Measurements from ENCODE around the gene ARHGAP22. TPM values are rescaled to one million over a fixed set of nuclear protein-coding genes. Genes with fewer than 3 reads are reported as not detected.
"Not testable (repeated sequence)": the region's sequence is repeated elsewhere in the genome, so short reads cannot be mapped to it uniquely, and the experiment has no call there.

ARHGAP22 gene
- not detected for polyA plus RNA-seq (2012; ENCODE audit: insufficient read depth, insufficient read length)

GRCh38 chr10:48604991-48605508 is at the start of gene ARHGAP22:
Gene ARHGAP22, minus strand, starts transcription at chr10:48605073. Its CDS starts 277 bp downstream, at chr10:48604796.
- no peak within 1 kb of the TSS for H3K4me3 ChIP-seq (ENCODE audit: low read length)
- DNase-seq (ENCODE audit: low read depth, low spot score): no peak

GRCh38 chr10:48653944-48654698 is 49.2 kb upstream of the ARHGAP22 start:
- no peak for DNase-seq (ENCODE audit: low read depth, low spot score)
- no peak overlapping the region for H3K4me3 ChIP-seq (ENCODE audit: low read length)

- H3K4me3 ChIP-seq (ENCODE audit: low read length): no peak overlapping the region
- DNase-seq (ENCODE audit: low read depth, low spot score): no peak
These were observed 48.5 kb upstream of the ARHGAP22 start for GRCh38 chr10:48653347-48653746.

GRCh38 chr10:48652344-48652743 is 47.5 kb upstream of the ARHGAP22 start:
- no peak overlapping the region for H3K4me3 ChIP-seq (ENCODE audit: low read length)
- no peak for DNase-seq (ENCODE audit: low read depth, low spot score)

- no peak overlapping the region for H3K4me3 ChIP-seq (ENCODE audit: low read length)
- no peak for DNase-seq (ENCODE audit: low read depth, low spot score)
These were observed 47.0 kb upstream of the ARHGAP22 start for GRCh38 chr10:48651839-48652238.

- no peak for DNase-seq (ENCODE audit: low read depth, low spot score)
- H3K4me3 ChIP-seq (ENCODE audit: low read length): no peak overlapping the region
These were observed 46.4 kb upstream of the ARHGAP22 start for GRCh38 chr10:48651293-48651692.

GRCh38 chr10:48649349-48649944 is 44.6 kb upstream of the ARHGAP22 start:
- no peak overlapping the region for H3K4me3 ChIP-seq (ENCODE audit: low read length)
- DNase-seq (ENCODE audit: low read depth, low spot score): no peak

- no peak overlapping the region for H3K4me3 ChIP-seq (ENCODE audit: low read length)
These were observed 43.5 kb upstream of the ARHGAP22 start for GRCh38 chr10:48648172-48648942.

GRCh38 chr10:48647073-48647472 is 42.2 kb upstream of the ARHGAP22 start:
- DNase-seq (ENCODE audit: low read depth, low spot score); H3K4me3 ChIP-seq (ENCODE audit: low read length): not testable (repeated sequence)

More at GRCh38 chr10:48648172-48648942, 43.5 kb upstream of the ARHGAP22 start:
- DNase-seq (ENCODE audit: low read depth, low spot score): no peak

- DNase-seq (ENCODE audit: low read depth, low spot score): no peak
- H3K4me3 ChIP-seq (ENCODE audit: low read length): no peak overlapping the region
These were observed 40.7 kb upstream of the ARHGAP22 start for GRCh38 chr10:48645600-48645999.

GRCh38 chr10:48641099-48641690 is 36.3 kb upstream of the ARHGAP22 start:
- not testable (repeated sequence) for DNase-seq (ENCODE audit: low read depth, low spot score); H3K4me3 ChIP-seq (ENCODE audit: low read length)

- H3K4me3 ChIP-seq (ENCODE audit: low read length): no peak overlapping the region
- DNase-seq (ENCODE audit: low read depth, low spot score): no peak
These were observed 35.5 kb upstream of the ARHGAP22 start for GRCh38 chr10:48640326-48640725.

- H3K4me3 ChIP-seq (ENCODE audit: low read length): no peak overlapping the region
- DNase-seq (ENCODE audit: low read depth, low spot score): no peak
These were observed 34.8 kb upstream of the ARHGAP22 start for GRCh38 chr10:48639632-48640031.

GRCh38 chr10:48638739-48639527 is 34.1 kb upstream of the ARHGAP22 start:
- DNase-seq (ENCODE audit: low read depth, low spot score): no peak
- no peak overlapping the region for H3K4me3 ChIP-seq (ENCODE audit: low read length)

- DNase-seq (ENCODE audit: low read depth, low spot score): no peak
- H3K4me3 ChIP-seq (ENCODE audit: low read length): no peak overlapping the region
These were observed 33.3 kb upstream of the ARHGAP22 start for GRCh38 chr10:48638158-48638557.

GRCh38 chr10:48636901-48637300 is 32.0 kb upstream of the ARHGAP22 start:
- DNase-seq (ENCODE audit: low read depth, low spot score): no peak
- H3K4me3 ChIP-seq (ENCODE audit: low read length): no peak overlapping the region

GRCh38 chr10:48636231-48636630 is 31.4 kb upstream of the ARHGAP22 start:
- DNase-seq (ENCODE audit: low read depth, low spot score): no peak
- H3K4me3 ChIP-seq (ENCODE audit: low read length): no peak overlapping the region

GRCh38 chr10:48634984-48635557 is 30.2 kb upstream of the ARHGAP22 start:
- H3K4me3 ChIP-seq (ENCODE audit: low read length): no peak overlapping the region
- no peak for DNase-seq (ENCODE audit: low read depth, low spot score)

All from Jurkat, Clone E6-1 (cell line).